ENCODE data around the gene OTUD7B.

OTUD7B gene

GRCh38 chr1:150012611-150013010 lies 2.1 kb upstream of the OTUD7B start:
- TF ChIP-seq CTCF (conservative IDR thresholded peaks at IDR 0.05; ENCODE audit: low read length) (no peak), EZH2phosphoT487 (IDR thresholded peaks at IDR 0.05; ENCODE audit: borderline replicate concordance) (no peak)
- Histone ChIP-seq H3K9me2 (replicated peaks; ENCODE audit: low read depth, low read length) (no peaks in the 10 kb centered on the region), H3K4me1 (ENCODE audit: insufficient read depth, low read length, poor library complexity, severe bottlenecking) (peaks cover 14% of the 10 kb centered on the region), H3K79me2 (ENCODE audit: insufficient read depth, low read length) (peaks cover 26% of the 10 kb centered on the region), H3K36me3 (ENCODE audit: insufficient read depth, low read length) (no peaks in the 10 kb centered on the region), H2AFZ (ENCODE audit: low read length) (no peak overlapping the region), H3K9ac (ENCODE audit: low read depth, low read length, poor library complexity, severe bottlenecking) (no peak overlapping the region), H3K9me3 (ENCODE audit: insufficient read depth, low read depth, low read length) (no peaks in the 10 kb centered on the region), H3K4me3 (ENCODE audit: low read length, poor library complexity, severe bottlenecking) (no peak overlapping the region), H3F3A (ENCODE audit: low read depth) (no peaks in the 10 kb centered on the region), H3K4me2 (ENCODE audit: low read depth, low read length, poor library complexity, severe bottlenecking) (no peak overlapping the region), H3K27me3 (ENCODE audit: insufficient read depth, low read length, poor library complexity, severe bottlenecking) (no peaks in the 10 kb centered on the region), H4K20me1 (ENCODE audit: insufficient read depth, low read length, poor library complexity, severe bottlenecking) (peaks cover 5% of the 10 kb centered on the region)

- H2AFZ ChIP-seq (ENCODE audit: low read length): peak overlapping the region; percentile 98
- H3K4me1 ChIP-seq (ENCODE audit: insufficient read depth, low read length, poor library complexity, severe bottlenecking): peaks cover 21% of the 10 kb centered on the region
- H3K27me3 ChIP-seq (ENCODE audit: insufficient read depth, low read length, poor library complexity, severe bottlenecking): no peaks in the 10 kb centered on the region
- H3K36me3 ChIP-seq (ENCODE audit: insufficient read depth, low read length): no peaks in the 10 kb centered on the region
- H3K4me2 ChIP-seq (ENCODE audit: low read depth, low read length, poor library complexity, severe bottlenecking): peak overlapping the region; percentile 74
- peak overlapping the region; percentile 76 for H3K9ac ChIP-seq (ENCODE audit: low read depth, low read length, poor library complexity, severe bottlenecking)
- H3K4me3 ChIP-seq (ENCODE audit: low read length, poor library complexity, severe bottlenecking): peak overlapping the region; percentile 78
- no peaks in the 10 kb centered on the region for H3F3A ChIP-seq (ENCODE audit: low read depth)
- H3K9me3 ChIP-seq (ENCODE audit: insufficient read depth, low read depth, low read length): no peaks in the 10 kb centered on the region
- H3K79me2 ChIP-seq (ENCODE audit: insufficient read depth, low read length): peaks cover 37% of the 10 kb centered on the region
- no peaks in the 10 kb centered on the region for H3K9me2 ChIP-seq (replicated peaks; ENCODE audit: low read depth, low read length)
- TF ChIP-seq EZH2phosphoT487 (IDR thresholded peaks at IDR 0.05; ENCODE audit: borderline replicate concordance): no peak
- no peak for TF ChIP-seq CTCF (conservative IDR thresholded peaks at IDR 0.05; ENCODE audit: low read length)
- H4K20me1 ChIP-seq (ENCODE audit: insufficient read depth, low read length, poor library complexity, severe bottlenecking): peaks cover 5% of the 10 kb centered on the region
Observed at GRCh38 chr1:150009604-150010392, 728 bp downstream of the OTUD7B start.

- peaks cover 37% of the 10 kb centered on the region for H3K79me2 ChIP-seq (ENCODE audit: insufficient read depth, low read length)
- H3F3A ChIP-seq (ENCODE audit: low read depth): no peaks in the 10 kb centered on the region
- H3K27me3 ChIP-seq (ENCODE audit: insufficient read depth, low read length, poor library complexity, severe bottlenecking): no peaks in the 10 kb centered on the region
- peak overlapping the region; percentile 74 for H3K4me2 ChIP-seq (ENCODE audit: low read depth, low read length, poor library complexity, severe bottlenecking)
- no peaks in the 10 kb centered on the region for H3K36me3 ChIP-seq (ENCODE audit: insufficient read depth, low read length)
- no peak for TF ChIP-seq CTCF (conservative IDR thresholded peaks at IDR 0.05; ENCODE audit: low read length)
- TF ChIP-seq EZH2phosphoT487 (IDR thresholded peaks at IDR 0.05; ENCODE audit: borderline replicate concordance): no peak
- peak overlapping the region; percentile 76 for H3K9ac ChIP-seq (ENCODE audit: low read depth, low read length, poor library complexity, severe bottlenecking)
- H3K9me2 ChIP-seq (replicated peaks; ENCODE audit: low read depth, low read length): no peaks in the 10 kb centered on the region
- peaks cover 5% of the 10 kb centered on the region for H4K20me1 ChIP-seq (ENCODE audit: insufficient read depth, low read length, poor library complexity, severe bottlenecking)
- H2AFZ ChIP-seq (ENCODE audit: low read length): no peak overlapping the region
- H3K4me3 ChIP-seq (ENCODE audit: low read length, poor library complexity, severe bottlenecking): peak overlapping the region; percentile 78
- H3K9me3 ChIP-seq (ENCODE audit: insufficient read depth, low read depth, low read length): no peaks in the 10 kb centered on the region
- peaks cover 21% of the 10 kb centered on the region for H3K4me1 ChIP-seq (ENCODE audit: insufficient read depth, low read length, poor library complexity, severe bottlenecking)
Observed at GRCh38 chr1:150008699-150009098, 1.8 kb downstream of the OTUD7B start.

Data from Loucy (cell line).